22Rv1 (cell line): Measurements from ENCODE around the gene ANO2.

Experiments
- H3K27ac ChIP-seq: fragments of 450-650 bp; 2 replicates; pipeline ENCODE4 v1.5.1; 2017
- ZFX ChIP-seq: fragments of 450-650 bp; IDR thresholded peaks from 2 replicates; pipeline ENCODE4 v1.6.1; 2017; ENCODE audit warnings: antibody characterized with exemption, borderline replicate concordance
- TF ChIP-seq, protein P1 (sequence below): fragments of 450-650 bp; IDR thresholded peaks from 2 replicates; pipeline ENCODE4 v1.5.1; 2017; ENCODE audit warnings: mild to moderate bottlenecking

Gene ANO2

DNA sequence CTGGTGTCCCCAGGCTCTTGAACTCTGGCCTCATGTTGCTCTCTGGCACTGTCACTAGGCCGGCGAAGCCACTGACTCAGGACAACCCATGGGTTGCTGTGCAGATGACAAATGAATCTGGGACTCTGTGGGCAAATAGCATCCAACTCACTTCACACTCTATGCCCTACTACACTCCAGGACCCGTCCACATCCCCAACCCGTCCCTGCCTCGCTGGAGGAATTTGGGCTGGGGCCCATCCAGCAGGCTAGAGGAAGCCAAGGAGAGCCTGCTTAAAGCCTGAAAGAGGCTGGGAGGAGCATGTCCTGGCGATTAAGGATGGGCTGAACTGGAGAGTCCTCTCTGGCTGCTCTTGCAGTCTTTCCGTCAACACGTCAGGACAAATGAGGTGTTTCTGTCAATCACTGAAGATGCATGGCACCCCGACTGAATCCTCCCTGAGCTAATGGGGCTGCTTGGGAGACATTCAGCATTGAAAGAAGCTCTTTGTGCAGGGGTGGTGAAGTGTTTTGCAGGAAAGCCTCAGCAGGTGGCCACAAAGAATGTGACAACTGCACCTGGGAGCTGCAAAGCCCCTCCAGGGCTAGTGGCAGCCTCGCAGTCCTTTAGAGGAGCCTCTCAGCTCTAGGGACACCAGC lies 71.7 kb downstream of the ANO2 start:
- no peak for TF ChIP-seq ZFX
- TF ChIP-seq, protein P1, sequence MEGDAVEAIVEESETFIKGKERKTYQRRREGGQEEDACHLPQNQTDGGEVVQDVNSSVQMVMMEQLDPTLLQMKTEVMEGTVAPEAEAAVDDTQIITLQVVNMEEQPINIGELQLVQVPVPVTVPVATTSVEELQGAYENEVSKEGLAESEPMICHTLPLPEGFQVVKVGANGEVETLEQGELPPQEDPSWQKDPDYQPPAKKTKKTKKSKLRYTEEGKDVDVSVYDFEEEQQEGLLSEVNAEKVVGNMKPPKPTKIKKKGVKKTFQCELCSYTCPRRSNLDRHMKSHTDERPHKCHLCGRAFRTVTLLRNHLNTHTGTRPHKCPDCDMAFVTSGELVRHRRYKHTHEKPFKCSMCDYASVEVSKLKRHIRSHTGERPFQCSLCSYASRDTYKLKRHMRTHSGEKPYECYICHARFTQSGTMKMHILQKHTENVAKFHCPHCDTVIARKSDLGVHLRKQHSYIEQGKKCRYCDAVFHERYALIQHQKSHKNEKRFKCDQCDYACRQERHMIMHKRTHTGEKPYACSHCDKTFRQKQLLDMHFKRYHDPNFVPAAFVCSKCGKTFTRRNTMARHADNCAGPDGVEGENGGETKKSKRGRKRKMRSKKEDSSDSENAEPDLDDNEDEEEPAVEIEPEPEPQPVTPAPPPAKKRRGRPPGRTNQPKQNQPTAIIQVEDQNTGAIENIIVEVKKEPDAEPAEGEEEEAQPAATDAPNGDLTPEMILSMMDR: no peak
- H3K27ac ChIP-seq: no peak overlapping the region

DNA sequence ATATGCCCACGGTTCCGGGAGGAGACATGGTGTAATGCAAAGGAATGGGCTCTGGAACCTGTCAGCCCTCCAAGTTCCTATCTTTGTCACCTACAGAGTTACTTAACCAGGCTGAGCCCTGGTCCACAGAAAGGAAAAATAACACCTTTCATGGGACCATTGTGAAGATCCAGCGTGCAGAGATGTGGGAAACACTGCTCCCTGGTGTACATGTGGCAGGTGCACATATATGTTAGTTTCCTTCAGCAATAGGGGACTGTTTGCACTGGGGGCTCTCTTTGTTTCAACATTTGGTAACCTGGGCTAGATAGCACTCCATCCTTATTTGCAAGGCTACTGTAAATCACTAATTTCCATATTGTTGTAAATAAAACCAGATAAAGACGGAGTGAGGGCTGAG lies 72.3 kb downstream of the ANO2 start:
- H3K27ac ChIP-seq: no peak overlapping the region
- no peak for TF ChIP-seq ZFX
- TF ChIP-seq, protein P1: peak; percentile 39

DNA sequence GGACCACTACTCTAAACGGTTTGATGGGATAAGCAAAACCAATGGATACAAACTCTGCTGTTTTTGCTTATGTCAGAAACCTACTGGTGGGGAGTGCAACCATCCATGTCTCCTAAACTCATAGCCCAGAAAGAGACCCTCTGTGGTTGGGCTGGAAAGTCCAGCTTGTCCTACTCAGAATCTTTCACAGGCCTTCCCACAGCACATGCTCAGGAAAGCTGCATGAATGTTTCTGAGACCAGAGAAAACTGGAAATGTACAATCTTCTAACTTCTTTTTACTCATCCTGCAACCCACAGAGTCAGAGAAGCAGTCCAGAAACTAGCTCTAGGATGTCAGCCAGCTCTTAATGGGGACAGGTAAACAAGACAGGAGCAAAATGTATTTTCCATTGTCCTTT lies 73.3 kb downstream of the ANO2 start:
- H3K27ac ChIP-seq: no peak overlapping the region
- no peak for TF ChIP-seq ZFX
- TF ChIP-seq, protein P1: no peak

DNA sequence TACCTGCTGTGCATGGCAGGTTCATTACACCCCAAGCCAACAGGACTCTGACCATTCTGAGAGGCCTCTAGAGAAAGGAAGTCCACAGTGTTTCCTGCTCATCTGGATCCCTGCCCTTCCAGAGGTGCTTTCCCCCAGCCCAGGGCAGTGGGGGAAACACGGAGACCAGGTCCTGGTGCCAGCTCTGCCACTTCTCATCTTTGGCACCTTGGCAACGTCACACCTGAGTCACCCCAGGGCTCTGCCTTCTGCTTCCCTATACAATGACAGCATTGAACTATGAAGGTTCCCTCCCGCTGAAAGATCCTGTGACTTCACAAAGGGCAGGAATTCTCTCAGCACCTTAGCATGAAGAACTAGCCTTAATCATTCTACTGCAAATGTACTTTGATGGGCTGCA lies 74.9 kb downstream of the ANO2 start:
- TF ChIP-seq ZFX: no peak
- TF ChIP-seq, protein P1: no peak
- no peak overlapping the region for H3K27ac ChIP-seq

DNA sequence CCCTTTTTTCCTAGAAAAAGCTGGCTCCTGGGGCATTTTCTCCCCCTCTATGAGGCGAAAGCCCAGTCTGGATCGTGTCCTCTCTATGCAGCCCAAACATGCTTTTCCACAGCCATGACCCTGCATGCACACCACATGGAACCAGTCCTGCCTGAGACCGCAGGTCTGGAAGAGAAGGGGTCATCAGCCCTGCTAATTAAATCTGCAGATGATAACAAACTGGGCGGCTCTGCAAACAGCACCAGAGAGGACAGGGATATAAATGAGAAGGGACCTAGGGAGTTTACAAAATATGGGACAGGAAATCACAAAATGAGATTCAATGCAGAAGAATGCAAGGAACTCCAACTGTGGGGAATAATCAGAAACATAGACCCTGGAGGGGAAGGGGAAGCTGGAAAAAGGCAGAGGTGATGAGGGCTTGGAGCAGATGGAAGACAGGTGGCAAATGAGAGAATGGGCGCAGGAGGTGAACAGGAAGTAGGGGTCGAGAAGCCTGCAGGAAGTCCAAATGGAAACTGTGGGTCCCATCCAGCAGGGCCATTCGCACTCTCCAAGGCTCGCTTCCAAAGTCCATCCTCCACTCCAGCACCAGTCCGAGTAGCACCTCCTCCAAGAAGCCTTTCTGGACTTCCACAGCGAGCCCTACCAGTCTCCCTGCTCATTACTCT lies 76.3 kb downstream of the ANO2 start:
- no peak for TF ChIP-seq ZFX
- TF ChIP-seq, protein P1: no peak
- no peak overlapping the region for H3K27ac ChIP-seq

DNA sequence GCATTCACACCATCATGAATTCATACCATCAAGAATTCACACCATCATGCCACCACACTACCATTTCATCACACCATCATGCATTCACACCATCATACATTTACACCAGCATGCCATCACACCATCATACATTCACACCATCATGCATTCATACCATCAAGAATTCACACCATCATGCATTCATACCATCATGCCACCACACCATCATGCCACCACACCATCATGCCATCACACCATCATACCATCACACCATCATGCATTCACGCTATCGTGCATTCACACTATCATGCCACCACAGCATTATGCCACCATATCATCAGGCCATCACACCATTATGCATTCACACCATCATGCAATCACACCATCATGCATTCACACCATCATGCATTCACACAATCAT lies 79.7 kb downstream of the ANO2 start:
- TF ChIP-seq ZFX: no peak
- TF ChIP-seq, protein P1: no peak
- H3K27ac ChIP-seq: no peak overlapping the region

DNA sequence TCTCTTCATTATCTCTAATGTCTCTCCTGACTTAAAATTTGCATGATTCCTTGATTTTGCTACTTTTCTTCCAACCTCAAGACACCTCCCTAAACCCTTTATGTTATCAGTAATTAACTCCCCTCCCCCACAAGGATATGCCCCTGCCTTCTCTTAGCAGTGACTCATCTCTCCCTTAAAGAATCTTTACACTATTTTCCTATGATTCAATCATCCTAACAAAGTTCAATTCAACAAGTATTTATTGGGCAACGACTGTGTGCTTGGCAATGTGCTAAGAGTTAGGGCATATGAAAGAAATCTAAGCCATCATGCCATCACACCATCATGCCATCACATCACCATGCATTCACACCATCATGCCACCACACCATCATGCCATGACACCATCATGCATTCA lies 80.1 kb downstream of the ANO2 start:
- no peak for TF ChIP-seq ZFX
- TF ChIP-seq, protein P1: no peak
- no peak overlapping the region for H3K27ac ChIP-seq
